ENCODE data around the gene KLHL24. TPM values are rescaled to one million over a fixed set of nuclear protein-coding genes. Genes with fewer than 3 reads are reported as not detected.
"Not testable (repeated sequence)": the region's sequence is repeated elsewhere in the genome, so short reads cannot be mapped to it uniquely, and the experiment has no call there.

KLHL24 gene
- total RNA-seq, 4 donors from 2014 or later = 47.2 to 99.5 (median 80.3) TPM

- no peak for DNase-seq (ENCODE audit: low spot score)
- no peak for ATAC-seq (ENCODE audit: low FRiP score)
- TF ChIP-seq CTCF (IDR thresholded peaks at IDR 0.05) = no peak
These were observed 53.5 kb downstream of the KLHL24 start for GRCh38 chr3:183688874-183689273.

GRCh38 chr3:183689621-183690020, 54.2 kb downstream of the KLHL24 start:
- DNase-seq (ENCODE audit: low spot score); ATAC-seq (ENCODE audit: low FRiP score): not testable (repeated sequence)

GRCh38 chr3:183690402-183690995, 55.1 kb downstream of the KLHL24 start:
- ATAC-seq (ENCODE audit: low FRiP score) = no peak
- DNase-seq (ENCODE audit: low spot score) = no peak
- no peak for TF ChIP-seq CTCF (IDR thresholded peaks at IDR 0.05)

GRCh38 chr3:183692436-183692835, 57.0 kb downstream of the KLHL24 start:
- ATAC-seq (ENCODE audit: low FRiP score) (no peak), DNase-seq (ENCODE audit: low spot score) (no peak)
- TF ChIP-seq CTCF (IDR thresholded peaks at IDR 0.05) = no peak

GRCh38 chr3:183695569-183696364, 60.3 kb downstream of the KLHL24 start:
- DNase-seq (ENCODE audit: low spot score) = no peak
- no peak for ATAC-seq (ENCODE audit: low FRiP score)
- no peak for TF ChIP-seq CTCF (IDR thresholded peaks at IDR 0.05)

GRCh38 chr3:183697123-183697609, 61.7 kb downstream of the KLHL24 start:
- no peak for TF ChIP-seq CTCF (IDR thresholded peaks at IDR 0.05)
- no peak for ATAC-seq (ENCODE audit: low FRiP score)
- no peak for DNase-seq (ENCODE audit: low spot score)

- ATAC-seq (ENCODE audit: low FRiP score) (peak; percentile 93), DNase-seq (ENCODE audit: low spot score) (no peak)
- TF ChIP-seq CTCF (IDR thresholded peaks at IDR 0.05) = no peak
These were observed 62.3 kb downstream of the KLHL24 start, which contains the start of gene YEATS2 for GRCh38 chr3:183697610-183698317. Gene YEATS2, plus strand, starts transcription at chr3:183697797. Its CDS starts 17,366 bp downstream, at chr3:183715163.

All from omental fat pad (tissue), 4 donors.